KMS-11 (cell line): ENCODE data around the gene GPHN.
"Not testable (repeated sequence)": the region's sequence is repeated elsewhere in the genome, so short reads cannot be mapped to it uniquely, and the experiment has no call there.

Source experiments
- H2AFZ ChIP-seq: fragments of 200-600 bp; sonication (generic); 2 replicates; pipeline ENCODE4 v1.6.1; 2016; ENCODE audit warnings: antibody characterized with exemption, mixed run types, low read depth
- H3K27ac ChIP-seq: fragments of 200-600 bp; sonication (generic); 2 replicates; pipeline ENCODE4 v1.6.1; 2016; ENCODE audit warnings: mild to moderate bottlenecking, mixed run types
- H3K27me3 ChIP-seq: fragments of 200-600 bp; sonication (generic); 2 replicates; pipeline ENCODE4 v1.6.1; 2017; ENCODE audit warnings: mild to moderate bottlenecking, low read depth, mixed run types, moderate library complexity; ENCODE audit not compliant: insufficient read depth
- H3K36me3 ChIP-seq: fragments of 200-600 bp; sonication (generic); 2 replicates; pipeline ENCODE4 v1.6.1; 2017; ENCODE audit warnings: mild to moderate bottlenecking, mixed run types; ENCODE audit not compliant: insufficient read depth
- H3K4me1 ChIP-seq: fragments of 200-600 bp; sonication (generic); 2 replicates; pipeline ENCODE4 v1.6.1; 2016; ENCODE audit warnings: mild to moderate bottlenecking, low read depth, mixed run types; ENCODE audit not compliant: poor library complexity, severe bottlenecking
- H3K4me2 ChIP-seq: fragments of 200-600 bp; sonication (generic); 2 replicates; pipeline ENCODE4 v1.7.0; 2016; ENCODE audit warnings: mild to moderate bottlenecking, mixed run types
- H3K4me3 ChIP-seq: fragments of 200-600 bp; sonication (generic); IDR thresholded peaks from 2 replicates; pipeline ENCODE4 v1.6.1; 2017; ENCODE audit warnings: low read depth, low read length, mixed read lengths; ENCODE audit not compliant: insufficient read depth
- H3K79me2 ChIP-seq: fragments of 200-600 bp; sonication (generic); 2 replicates; pipeline ENCODE4 v1.6.1; 2016; ENCODE audit warnings: low read depth, mixed run types; ENCODE audit not compliant: insufficient read depth
- H3K9ac ChIP-seq: fragments of 200-600 bp; sonication (generic); 2 replicates; pipeline ENCODE4 v1.6.1; 2016; ENCODE audit warnings: mild to moderate bottlenecking, mixed run types
- H4K20me1 ChIP-seq: fragments of 200-600 bp; sonication (generic); 2 replicates; pipeline ENCODE4 v1.6.1; 2016; ENCODE audit warnings: mild to moderate bottlenecking, mixed run types; ENCODE audit not compliant: insufficient read depth
- TF ChIP-seq, protein P1 (sequence below): fragments of 200-600 bp; sonication (generic); conservative IDR thresholded peaks from 2 replicates; pipeline ENCODE4 v1.6.1; 2017; ENCODE audit warnings: low read depth, mild to moderate bottlenecking, antibody characterized with exemption, low read length, moderate library complexity, mixed read lengths

Gene GPHN

DNA sequence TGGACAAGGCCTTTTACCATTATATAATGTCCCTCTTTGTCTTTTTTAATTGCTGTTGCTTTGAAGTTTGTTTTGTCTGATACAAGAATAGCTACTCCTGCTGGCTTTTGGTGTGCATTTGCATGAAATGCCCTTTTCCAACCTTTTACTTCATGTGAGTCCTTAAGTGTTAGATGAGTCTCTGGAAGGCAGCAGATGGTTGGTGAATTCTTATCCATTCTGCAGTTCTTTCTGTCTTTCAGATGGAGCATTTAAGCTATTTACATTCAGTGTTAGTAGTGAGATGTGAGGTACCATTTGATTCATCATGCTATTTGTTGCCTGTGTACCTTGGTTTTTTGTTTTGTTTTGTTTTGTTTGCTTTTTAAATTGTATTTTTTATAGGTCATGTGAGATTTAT, 208.3 kb downstream of the GPHN start:
- H3K4me3 ChIP-seq = no peak overlapping the region
- peaks cover 35% of the 10 kb centered on the region for H3K4me1 ChIP-seq
- no peaks in the 10 kb centered on the region for H4K20me1 ChIP-seq
- no peaks in the 10 kb centered on the region for H3K36me3 ChIP-seq
- TF ChIP-seq, protein P1, sequence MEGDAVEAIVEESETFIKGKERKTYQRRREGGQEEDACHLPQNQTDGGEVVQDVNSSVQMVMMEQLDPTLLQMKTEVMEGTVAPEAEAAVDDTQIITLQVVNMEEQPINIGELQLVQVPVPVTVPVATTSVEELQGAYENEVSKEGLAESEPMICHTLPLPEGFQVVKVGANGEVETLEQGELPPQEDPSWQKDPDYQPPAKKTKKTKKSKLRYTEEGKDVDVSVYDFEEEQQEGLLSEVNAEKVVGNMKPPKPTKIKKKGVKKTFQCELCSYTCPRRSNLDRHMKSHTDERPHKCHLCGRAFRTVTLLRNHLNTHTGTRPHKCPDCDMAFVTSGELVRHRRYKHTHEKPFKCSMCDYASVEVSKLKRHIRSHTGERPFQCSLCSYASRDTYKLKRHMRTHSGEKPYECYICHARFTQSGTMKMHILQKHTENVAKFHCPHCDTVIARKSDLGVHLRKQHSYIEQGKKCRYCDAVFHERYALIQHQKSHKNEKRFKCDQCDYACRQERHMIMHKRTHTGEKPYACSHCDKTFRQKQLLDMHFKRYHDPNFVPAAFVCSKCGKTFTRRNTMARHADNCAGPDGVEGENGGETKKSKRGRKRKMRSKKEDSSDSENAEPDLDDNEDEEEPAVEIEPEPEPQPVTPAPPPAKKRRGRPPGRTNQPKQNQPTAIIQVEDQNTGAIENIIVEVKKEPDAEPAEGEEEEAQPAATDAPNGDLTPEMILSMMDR = no peak
- H3K4me2 ChIP-seq = no peak overlapping the region; the same call in 1 of the 2 replicates
- no peak overlapping the region for H3K9ac ChIP-seq
- no peaks in the 10 kb centered on the region for H3K27me3 ChIP-seq
- no peak overlapping the region for H3K27ac ChIP-seq
- no peak overlapping the region for H2AFZ ChIP-seq
- peaks cover 8% of the 10 kb centered on the region; the same call in 1 of the 2 replicates for H3K79me2 ChIP-seq

DNA sequence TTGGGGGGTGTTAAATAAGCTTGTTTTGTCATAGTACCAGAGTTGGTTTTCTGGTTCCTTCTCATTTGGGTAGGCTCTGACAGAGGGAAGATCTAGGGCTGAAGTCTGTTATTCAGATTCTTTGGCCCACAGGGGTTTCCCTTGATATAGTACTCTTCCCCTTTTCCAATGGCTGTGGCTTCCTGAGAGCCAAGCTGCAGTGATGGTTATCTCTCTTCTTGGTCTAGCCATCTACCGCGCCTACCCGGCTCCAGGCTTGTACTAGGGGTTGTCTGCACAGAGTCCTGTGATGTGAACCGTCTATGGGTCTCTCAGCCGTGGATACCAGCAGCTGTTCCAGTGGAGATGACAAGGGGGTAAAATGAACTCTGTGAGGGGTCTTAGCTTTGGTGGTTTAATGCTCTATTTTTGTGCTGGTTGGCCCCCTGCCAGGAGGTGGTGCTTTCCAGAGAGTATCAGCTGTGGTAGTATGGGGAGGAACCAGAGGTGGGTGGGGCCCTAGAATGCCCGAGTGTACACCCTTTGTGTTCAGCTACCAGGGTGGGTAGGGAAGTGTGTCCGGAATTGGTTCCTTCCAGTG, 209.7 kb downstream of the GPHN start:
- Histone ChIP-seq H3K4me3 (no peak overlapping the region), H4K20me1 (no peaks in the 10 kb centered on the region), H3K27me3 (no peaks in the 10 kb centered on the region), H3K27ac (no peak overlapping the region), H2AFZ (no peak overlapping the region), H3K9ac (no peak overlapping the region), H3K4me2 (no peak overlapping the region), H3K79me2 (peaks cover 8% of the 10 kb centered on the region; the same call in 1 of the 2 replicates), H3K4me1 (peaks cover 35% of the 10 kb centered on the region), H3K36me3 (no peaks in the 10 kb centered on the region)
- TF ChIP-seq, protein P1 = no peak

DNA sequence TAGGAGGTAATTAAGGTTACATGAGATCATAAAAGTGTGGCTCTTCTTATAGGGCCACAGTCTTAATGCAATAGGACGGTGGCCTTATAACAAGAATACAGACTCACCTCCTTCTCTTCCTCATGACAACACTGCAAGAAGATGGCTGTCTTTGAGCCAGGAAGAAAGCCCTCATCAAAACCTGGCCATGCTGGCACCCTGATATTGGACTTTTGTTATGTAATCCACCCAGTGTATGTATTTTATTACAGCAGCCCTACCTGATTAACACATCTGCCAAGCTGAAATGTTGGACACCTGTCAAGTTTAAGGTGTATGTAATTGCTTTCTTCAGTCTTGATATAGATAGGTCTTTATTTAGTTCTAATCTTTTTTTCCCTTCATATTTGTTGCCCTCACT, 217.0 kb downstream of the GPHN start:
- H3K79me2 ChIP-seq = no peaks in the 10 kb centered on the region
- no peaks in the 10 kb centered on the region for H3K27me3 ChIP-seq
- no peaks in the 10 kb centered on the region for H3K36me3 ChIP-seq
- TF ChIP-seq, protein P1 = no peak
- H3K9ac ChIP-seq = no peak overlapping the region
- no peak overlapping the region for H3K4me2 ChIP-seq
- no peaks in the 10 kb centered on the region for H3K4me1 ChIP-seq
- no peaks in the 10 kb centered on the region for H4K20me1 ChIP-seq
- H2AFZ ChIP-seq = no peak overlapping the region
- H3K27ac ChIP-seq = no peak overlapping the region
- no peak overlapping the region for H3K4me3 ChIP-seq

DNA sequence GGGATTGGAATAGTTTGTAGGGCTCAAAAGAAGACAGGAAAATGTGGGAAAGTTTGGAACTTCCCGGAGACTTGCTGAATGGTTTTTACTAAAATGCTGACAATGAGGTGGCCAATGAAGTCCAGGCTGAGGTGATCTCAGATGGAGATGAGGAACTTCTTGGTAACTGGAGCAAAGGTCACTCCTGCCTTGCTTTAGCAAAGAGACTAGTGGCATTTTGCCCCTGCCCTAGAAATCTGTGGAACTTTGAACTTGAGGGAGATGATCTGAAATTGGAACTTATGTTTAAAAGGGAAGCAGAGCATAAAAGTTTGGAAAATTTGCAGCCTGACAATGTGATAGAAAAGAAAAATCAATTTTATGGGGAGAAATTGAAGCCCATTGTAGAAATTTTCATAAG, 223.4 kb downstream of the GPHN start:
- not testable (repeated sequence) for H4K20me1 ChIP-seq, H3K4me1 ChIP-seq, H3K79me2 ChIP-seq, H3K27me3 ChIP-seq, H3K27ac ChIP-seq, H2AFZ ChIP-seq, H3K9ac ChIP-seq, H3K4me2 ChIP-seq, H3K36me3 ChIP-seq, H3K4me3 ChIP-seq

DNA sequence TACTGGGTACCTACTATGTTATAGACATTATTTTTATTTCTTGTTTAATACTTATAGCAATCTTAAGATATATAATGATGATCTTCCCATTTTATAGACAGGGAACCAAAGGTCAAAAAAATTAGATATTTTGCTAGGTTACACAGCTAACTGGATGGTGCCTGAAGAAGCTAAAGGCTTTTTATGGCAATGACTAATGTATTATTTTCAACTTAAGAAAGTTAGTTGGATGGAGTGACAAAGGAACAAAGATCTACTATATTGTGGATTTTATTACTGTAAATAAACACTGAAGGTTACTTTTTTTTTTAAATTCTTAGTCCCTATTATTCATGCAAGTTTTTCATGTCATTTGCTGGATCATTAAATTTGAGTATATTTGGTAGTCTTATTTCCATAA, 227.9 kb downstream of the GPHN start:
- no peak overlapping the region for H2AFZ ChIP-seq
- no peaks in the 10 kb centered on the region for H4K20me1 ChIP-seq
- TF ChIP-seq, protein P1 = no peak
- H3K4me3 ChIP-seq = no peak overlapping the region
- no peaks in the 10 kb centered on the region for H3K4me1 ChIP-seq
- no peaks in the 10 kb centered on the region for H3K27me3 ChIP-seq
- no peaks in the 10 kb centered on the region for H3K79me2 ChIP-seq
- no peak overlapping the region for H3K4me2 ChIP-seq
- no peak overlapping the region for H3K27ac ChIP-seq
- H3K9ac ChIP-seq = no peak overlapping the region
- H3K36me3 ChIP-seq = no peaks in the 10 kb centered on the region
